Measurements from ENCODE around the gene TIAM2. TPM values are rescaled to one million over a fixed set of nuclear protein-coding genes. Genes with fewer than 3 reads are reported as not detected.

TIAM2 gene
- polyA plus RNA-seq, 3 donors from 2014 or later = 0.28 to 2.3 TPM; not detected in 1

- H3K4me1 Mint-ChIP-seq = no peaks in the 10 kb centered on the region
- DNase-seq = no peak
- peak overlapping the region in 1 of 5 donors; percentile 52 for H3K4me3 Mint-ChIP-seq
- H3K36me3 Mint-ChIP-seq = no peaks in the 10 kb centered on the region
- H3K27ac Mint-ChIP-seq = peak overlapping the region in 1 of 6 donors; percentile 84
- no peaks in the 10 kb centered on the region for H3K9me3 Mint-ChIP-seq
- peaks cover 0 to 2% (median 0%) of the 10 kb centered on the region in 3 donors for H3K27me3 Mint-ChIP-seq (ENCODE audit: low read depth in 3 of 3)
Measured at GRCh38 chr6:155130161-155130853, 135.2 kb downstream of the TIAM2 start.

- DNase-seq = no peak
- H3K36me3 Mint-ChIP-seq = no peaks in the 10 kb centered on the region
- no peak overlapping the region for H3K27ac Mint-ChIP-seq
- no peak overlapping the region for H3K4me3 Mint-ChIP-seq
- peaks cover 0 to 3% (median 2%) of the 10 kb centered on the region in 3 donors for H3K27me3 Mint-ChIP-seq (ENCODE audit: low read depth in 3 of 3)
- no peaks in the 10 kb centered on the region for H3K4me1 Mint-ChIP-seq
- H3K9me3 Mint-ChIP-seq = no peaks in the 10 kb centered on the region
Measured at GRCh38 chr6:155132617-155133016, 137.5 kb downstream of the TIAM2 start.

DNA sequence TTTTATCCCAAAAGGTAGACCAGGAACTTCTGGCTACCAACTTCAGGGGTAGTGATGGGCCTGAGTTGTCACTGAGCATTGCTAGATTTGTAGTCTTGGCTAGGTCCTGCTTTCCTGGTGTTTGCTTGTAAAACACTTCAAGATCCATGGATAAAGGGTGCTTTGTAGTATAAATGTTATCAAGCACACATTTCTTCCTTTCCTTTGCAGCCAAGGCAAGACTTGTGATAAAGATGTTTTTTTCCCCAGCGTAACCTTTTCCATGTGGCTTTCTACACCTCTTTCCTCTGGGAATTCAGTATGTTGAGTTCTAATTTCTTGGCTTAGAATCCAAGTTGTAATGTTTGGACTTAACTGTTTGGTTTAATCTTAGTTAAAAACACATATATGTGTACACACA lies 145.9 kb downstream of the TIAM2 start:
- Mint-ChIP-seq H3K27ac (peak overlapping the region in 1 of 6 donors; percentile 71), H3K9me3 (no peaks in the 10 kb centered on the region), H3K4me3 (peak overlapping the region in 1 of 5 donors; percentile 53), H3K4me1 (peaks cover 21 to 22% of the 10 kb centered on the region in 2 donors), H3K27me3 (ENCODE audit: low read depth in 3 of 3) (peaks cover 0 to 4% (median 4%) of the 10 kb centered on the region in 3 donors), H3K36me3 (no peaks in the 10 kb centered on the region)
- no peak for DNase-seq

GRCh38 chr6:155141512-155141911 lies 146.4 kb downstream of the TIAM2 start:
- H3K27me3 Mint-ChIP-seq (ENCODE audit: low read depth in 3 of 3) = peaks cover 0 to 4% (median 3%) of the 10 kb centered on the region in 3 donors
- peaks cover 21 to 22% of the 10 kb centered on the region in 2 donors for H3K4me1 Mint-ChIP-seq
- no peak for DNase-seq
- H3K9me3 Mint-ChIP-seq = no peaks in the 10 kb centered on the region
- H3K4me3 Mint-ChIP-seq = peak overlapping the region in 1 of 5 donors; percentile 53
- H3K36me3 Mint-ChIP-seq = no peaks in the 10 kb centered on the region
- peak overlapping the region in 2 of 6 donors; percentile 20 to 79 for H3K27ac Mint-ChIP-seq

- H3K27me3 Mint-ChIP-seq (ENCODE audit: low read depth in 3 of 3) = peaks cover 0 to 4% (median 1%) of the 10 kb centered on the region in 3 donors
- H3K27ac Mint-ChIP-seq = peak overlapping the region; percentile 88 to 99 (median 98)
- H3K4me3 Mint-ChIP-seq = peak overlapping the region; percentile 70 to 94 (median 82)
- no peaks in the 10 kb centered on the region for H3K9me3 Mint-ChIP-seq
- H3K36me3 Mint-ChIP-seq = no peaks in the 10 kb centered on the region
- peaks cover 21 to 22% of the 10 kb centered on the region in 2 donors for H3K4me1 Mint-ChIP-seq
- no peak for DNase-seq
Measured at GRCh38 chr6:155142168-155143028, 147.3 kb downstream of the TIAM2 start.

DNA sequence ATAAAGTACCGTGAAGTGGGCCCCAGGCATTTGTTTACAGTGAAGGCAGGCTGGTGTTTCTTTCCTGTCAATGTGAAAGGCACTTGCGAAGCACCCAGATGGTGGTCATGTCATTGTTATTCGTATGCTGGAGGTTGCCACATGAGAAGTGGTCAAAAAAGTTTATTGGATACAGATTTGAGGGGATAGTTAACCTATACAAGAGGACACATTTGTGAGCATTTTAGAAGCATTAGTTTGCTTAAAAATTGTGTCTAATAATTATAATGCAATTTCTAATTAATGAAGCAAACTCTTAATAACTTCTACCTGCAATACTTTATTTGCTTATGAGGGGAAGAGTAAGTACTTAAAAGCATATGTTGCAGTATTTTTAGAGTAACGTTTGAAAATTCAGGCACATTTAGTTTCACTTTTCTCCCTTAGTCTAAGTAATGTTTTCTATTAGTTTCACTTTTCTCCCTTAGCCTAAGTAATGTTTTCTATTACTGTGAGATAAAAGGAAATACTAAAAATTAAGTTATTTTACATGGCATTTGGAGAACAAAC lies 148.0 kb downstream of the TIAM2 start:
- H3K4me3 Mint-ChIP-seq = peak overlapping the region; percentile 70 to 94 (median 82)
- H3K27me3 Mint-ChIP-seq (ENCODE audit: low read depth in 3 of 3) = peaks cover 0 to 4% (median 1%) of the 10 kb centered on the region in 3 donors
- no peaks in the 10 kb centered on the region for H3K36me3 Mint-ChIP-seq
- no peaks in the 10 kb centered on the region for H3K9me3 Mint-ChIP-seq
- peaks cover 21 to 22% of the 10 kb centered on the region in 2 donors for H3K4me1 Mint-ChIP-seq
- peak overlapping the region; percentile 88 to 99 (median 98) for H3K27ac Mint-ChIP-seq
- peak; percentile 13 to 29 (median 27) for DNase-seq

GRCh38 chr6:155143578-155144106 lies 148.5 kb downstream of the TIAM2 start:
- peak overlapping the region; percentile 88 to 99 (median 98) for H3K27ac Mint-ChIP-seq
- peaks cover 0 to 3% (median 0%) of the 10 kb centered on the region in 3 donors for H3K36me3 Mint-ChIP-seq
- H3K4me3 Mint-ChIP-seq = peak overlapping the region; percentile 70 to 94 (median 82)
- peaks cover 0 to 4% (median 1%) of the 10 kb centered on the region in 3 donors for H3K27me3 Mint-ChIP-seq (ENCODE audit: low read depth in 3 of 3)
- peaks cover 21 to 22% of the 10 kb centered on the region in 2 donors for H3K4me1 Mint-ChIP-seq
- H3K9me3 Mint-ChIP-seq = no peaks in the 10 kb centered on the region
- no peak for DNase-seq

DNA sequence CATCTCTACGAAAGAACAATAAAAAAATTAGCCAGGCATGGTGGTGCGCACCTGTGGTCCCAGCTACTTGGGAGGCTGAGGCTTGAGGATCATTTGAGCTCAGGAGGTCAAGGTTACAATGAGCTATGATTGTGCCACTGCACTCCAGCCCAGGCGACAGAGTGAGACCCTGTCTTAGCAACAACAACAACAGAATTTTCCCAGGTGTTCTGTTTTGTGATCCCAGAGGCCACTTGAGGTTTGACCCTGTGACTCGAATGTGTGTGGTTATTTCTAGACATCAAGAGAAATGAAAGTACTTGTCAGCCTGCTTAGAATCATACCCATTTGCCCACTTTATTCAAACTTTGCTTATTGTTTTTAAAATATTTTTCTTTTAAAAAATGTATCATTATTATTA lies 151.1 kb downstream of the TIAM2 start:
- no peaks in the 10 kb centered on the region for H3K9me3 Mint-ChIP-seq
- H3K4me1 Mint-ChIP-seq = peaks cover 21 to 22% of the 10 kb centered on the region in 2 donors
- peaks cover 0 to 3% (median 0%) of the 10 kb centered on the region in 3 donors for H3K36me3 Mint-ChIP-seq
- no peak overlapping the region for H3K4me3 Mint-ChIP-seq
- no peaks in the 10 kb centered on the region for H3K27me3 Mint-ChIP-seq (ENCODE audit: low read depth in 3 of 3)
- H3K27ac Mint-ChIP-seq = peak overlapping the region in 1 of 6 donors; percentile 26
- no peak for DNase-seq

- no peak overlapping the region for H3K27ac Mint-ChIP-seq
- H3K27me3 Mint-ChIP-seq (ENCODE audit: low read depth in 3 of 3) = peaks cover 0 to 1% (median 0%) of the 10 kb centered on the region in 3 donors
- no peak for DNase-seq
- H3K36me3 Mint-ChIP-seq = peaks cover 0 to 3% (median 0%) of the 10 kb centered on the region in 3 donors
- peaks cover 11 to 12% of the 10 kb centered on the region in 2 donors for H3K4me1 Mint-ChIP-seq
- no peak overlapping the region for H3K4me3 Mint-ChIP-seq
- H3K9me3 Mint-ChIP-seq = no peaks in the 10 kb centered on the region
Measured at GRCh38 chr6:155147958-155148663, 153.0 kb downstream of the TIAM2 start.

DNA sequence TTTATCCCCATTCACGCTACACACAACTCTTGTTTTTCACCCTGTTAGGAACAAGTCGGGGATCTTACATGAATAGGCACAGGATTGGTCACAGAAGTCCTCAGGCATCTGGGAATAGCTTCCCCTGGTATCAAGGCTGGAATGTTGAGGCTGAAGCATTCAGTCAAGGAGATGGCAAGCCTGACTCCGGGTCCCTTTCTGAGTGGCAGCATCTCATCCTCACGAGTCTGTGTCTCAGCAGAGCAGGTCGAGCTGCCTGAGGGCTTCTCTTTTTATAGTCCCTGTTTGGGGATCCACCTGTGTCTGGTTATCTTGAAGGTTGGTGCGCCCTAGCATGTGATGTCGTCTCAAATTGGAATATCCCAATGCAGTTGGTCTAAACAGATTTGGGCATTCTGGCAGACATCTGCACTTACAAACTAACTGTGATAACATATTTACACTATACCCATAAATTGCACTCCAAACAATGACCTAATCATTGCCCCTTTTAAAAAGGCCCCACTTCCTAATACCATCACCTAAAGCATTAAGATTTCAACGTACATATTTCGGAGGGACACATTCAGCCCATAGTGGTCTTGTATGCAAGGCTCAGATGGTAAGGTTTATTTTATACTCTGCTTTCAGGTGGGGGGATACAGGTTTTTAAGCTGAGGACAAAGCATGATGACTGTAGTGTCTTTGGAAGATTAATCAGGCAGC lies 156.0 kb downstream of the TIAM2 start:
- DNase-seq = no peak
- Mint-ChIP-seq H3K9me3 (no peaks in the 10 kb centered on the region), H3K36me3 (peaks cover 0 to 3% (median 0%) of the 10 kb centered on the region in 3 donors), H3K27me3 (ENCODE audit: low read depth in 3 of 3) (peaks cover 0 to 8% (median 2%) of the 10 kb centered on the region in 3 donors), H3K4me3 (no peak overlapping the region), H3K27ac (no peak overlapping the region), H3K4me1 (peaks cover 4 to 15% of the 10 kb centered on the region in 2 donors)

DNA sequence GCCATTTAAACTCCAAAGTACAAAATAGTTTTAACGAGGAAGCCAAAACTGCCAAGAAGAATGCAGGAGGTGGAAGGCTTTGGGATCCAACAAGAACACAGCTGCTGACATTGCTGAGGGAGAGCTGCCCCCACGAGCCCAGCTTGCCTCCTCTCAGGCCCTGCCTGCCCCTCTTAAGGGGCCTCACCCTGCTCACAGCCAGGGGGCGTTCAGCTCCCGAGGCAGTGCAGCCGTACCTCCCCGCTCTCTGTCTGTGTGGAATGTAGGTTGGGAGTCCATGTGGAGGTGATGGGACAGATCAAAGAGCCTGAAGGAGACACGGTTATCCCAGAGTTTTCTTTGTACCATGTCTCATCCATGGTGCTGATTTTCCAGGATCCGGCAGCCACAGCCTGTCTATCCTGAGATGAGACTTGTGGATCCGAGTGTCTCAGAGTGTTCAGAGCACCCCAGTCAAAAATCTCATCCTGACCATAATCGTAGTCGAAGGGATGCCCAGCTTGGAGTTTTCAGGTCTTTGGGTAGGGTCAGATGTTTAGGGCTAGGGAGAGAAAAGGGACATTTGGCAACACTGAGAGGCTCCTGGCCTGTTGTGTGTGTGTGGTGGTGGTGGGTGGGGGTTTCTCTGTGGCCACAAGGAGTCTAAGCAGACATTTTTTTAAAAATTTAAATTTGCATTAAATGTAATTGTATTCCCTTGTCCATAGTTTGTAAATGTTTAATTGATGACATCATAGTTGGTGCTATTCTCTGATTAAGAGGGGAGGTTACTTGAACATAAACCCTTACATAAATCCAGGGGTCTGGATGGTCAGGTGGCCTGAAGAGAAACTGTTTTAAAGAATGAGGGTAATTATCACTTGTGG lies 157.3 kb downstream of the TIAM2 start:
- Mint-ChIP-seq H3K36me3 (peaks cover 0 to 3% (median 0%) of the 10 kb centered on the region in 3 donors), H3K27me3 (ENCODE audit: low read depth in 3 of 3) (peaks cover 0 to 8% (median 2%) of the 10 kb centered on the region in 3 donors), H3K4me1 (peaks cover 4 to 15% of the 10 kb centered on the region in 2 donors), H3K9me3 (no peaks in the 10 kb centered on the region), H3K4me3 (no peak overlapping the region), H3K27ac (no peak overlapping the region)
- DNase-seq = no peak

All from immature natural killer cell (primary cell).